ENCODE data around the gene FOXC1. TPM values are rescaled to one million over a fixed set of nuclear protein-coding genes. Genes with fewer than 3 reads are reported as not detected.

The FOXC1 gene
- total and polyA plus RNA-seq, 9 of the 15 experiments (the other 6 are each of a cell fraction or from before 2014, with no cell fraction given), result not detected

GRCh38 chr6:1608222-1609040 is 1.3 kb upstream of the FOXC1 start:
- H3K9me3 ChIP-seq (replicated peaks; ENCODE audit: control insufficient read depth, insufficient read depth, low read depth, low read length), result no peaks in the 10 kb centered on the region
- DNase-seq (ENCODE audit: extremely low read depth in 1 of 4, low spot score in 3 of 4) (no peak), FAIRE-seq (no peak), ATAC-seq (no peak)
- 30% methylated on average over 50 of the region's 59 CpGs for WGBS (ENCODE audit: insufficient coverage, low coverage, missing lambda C conversion rate)
- H2AFZ ChIP-seq (ENCODE audit: low read depth, low read length), result no peak overlapping the region
- CTCF ChIA-PET (ENCODE audit: low intra/inter-chr PET ratio), result no interaction called here
- peaks cover 13% of the 10 kb centered on the region for H4K20me1 ChIP-seq (replicated peaks; ENCODE audit: control insufficient read depth, insufficient read depth, low read length)
- H3K4me3 ChIP-seq, result no peak overlapping the region
- in situ Hi-C loops (cut with MboI) (loop anchor here (10.0 kb wide), 2 partner anchors 576 to 846 kb away; no protein-coding TSS in a partner anchor), intact Hi-C loops (cut with micrococcal nuclease) (no loop called here)
- H3K9ac ChIP-seq (ENCODE audit: insufficient read depth in 1 of 2, low read depth in 2 of 2, low read length in 2 of 2), result no peak overlapping the region
- no peak for TF ChIP-seq MNT (conservative IDR thresholded peaks at IDR 0.05)
- no peak for TF ChIP-seq ELF2 (CRISPR knock-in tag; IDR thresholded peaks at IDR 0.05)
- no peak for TF ChIP-seq TAF9B (IDR thresholded peaks at IDR 0.05; ENCODE audit: partially characterized antibody)
- TF ChIP-seq LARP7 (IDR thresholded peaks at IDR 0.05), result no peak
- TF ChIP-seq GTF2B (IDR thresholded peaks at IDR 0.05; ENCODE audit: extremely low read depth, insufficient read length), result no peak
- TF ChIP-seq PTBP1 (IDR thresholded peaks at IDR 0.05; ENCODE audit: low read depth, low read length), result no peak
- TF ChIP-seq CCAR2 (IDR thresholded peaks at IDR 0.05; ENCODE audit: low read depth, low read length), result no peak
- no peak for TF ChIP-seq TSC22D4 (tag; IDR thresholded peaks at IDR 0.05)
- no peak for TF ChIP-seq PREB (CRISPR knock-in tag; IDR thresholded peaks at IDR 0.05)
- TF ChIP-seq DLX4 (CRISPR knock-in tag; IDR thresholded peaks at IDR 0.05), result no peak
- no peak for TF ChIP-seq RBFOX2 (IDR thresholded peaks at IDR 0.05; ENCODE audit: low read depth, low read length)
- TF ChIP-seq PHB2 (IDR thresholded peaks at IDR 0.05; ENCODE audit: low read depth), result no peak
- no TSS peak for BruUV-seq (replicated peaks)
- no peak overlapping the region for H3K4me2 ChIP-seq (ENCODE audit: insufficient read depth, low read length)
- no peaks in the 10 kb centered on the region for H3K79me2 ChIP-seq (ENCODE audit: control insufficient read depth, insufficient read depth, low read length)
- H3K27ac ChIP-seq (ENCODE audit: extremely low read depth, low read depth, low read length), result no peak overlapping the region
- peaks cover 0 to 26% of the 10 kb centered on the region in 2 experiments; a peak in 2 of 5 replicates for H3K4me1 ChIP-seq (replicated peaks in 1 of 2; ENCODE audit: control insufficient read depth in 2 of 2, insufficient read depth in 2 of 2, low read length in 2 of 2)
- no peaks in the 10 kb centered on the region for H3K36me3 ChIP-seq (ENCODE audit: control insufficient read depth, insufficient read depth, low read length)
- no peaks in the 10 kb centered on the region for H3K9me1 ChIP-seq (ENCODE audit: control insufficient read depth, insufficient read depth, low read length)
- POLR2A ChIA-PET, result interaction anchor here (0.6 kb wide), 1 partner anchor 1500 kb away, joined by 3 read pairs; no protein-coding TSS in a partner anchor
- peaks cover 39 to 52% of the 10 kb centered on the region in 2 experiments for H3K27me3 ChIP-seq (ENCODE audit: control insufficient read depth in 2 of 2, insufficient read depth in 2 of 2, low read length in 2 of 2)

Measured in K562 (cell line).